ENCODE measurements around the gene EMSY. TPM values are rescaled to one million over a fixed set of nuclear protein-coding genes. Genes with fewer than 3 reads are reported as not detected.

EMSY gene
- total and polyA plus RNA-seq, 9 of the 15 experiments (the other 6 are each of a cell fraction or from before 2014, with no cell fraction given): 12.7 to 25.4 (median 17.9) TPM

GRCh38 chr11:76448506-76448905, 3.7 kb downstream of the EMSY start (continued):
- TF ChIP-seq CTCFL (IDR thresholded peaks at IDR 0.05; ENCODE audit: borderline replicate concordance, insufficient read depth, low read depth, low read length, poor library complexity, severe bottlenecking) (no peak), MYC (IDR thresholded peaks at IDR 0.05; ENCODE audit: low read depth, low read length) (no peak), MYC (CRISPR knock-in tag; IDR thresholded peaks at IDR 0.05; ENCODE audit: borderline replicate concordance, low read depth) (no peak)

GRCh38 chr11:76453248-76453647, 8.4 kb downstream of the EMSY start:
- Histone ChIP-seq H3K27ac (ENCODE audit: extremely low read depth, low read depth, low read length) (no peak overlapping the region), H3K79me2 (ENCODE audit: control insufficient read depth, insufficient read depth, low read length) (peaks cover 8% of the 10 kb centered on the region; the same call in 1 of the 3 replicates), H3K27me3 (ENCODE audit: control insufficient read depth in 2 of 2, insufficient read depth in 2 of 2, low read length in 2 of 2) (no peaks in the 10 kb centered on the region), H3K9me1 (ENCODE audit: control insufficient read depth, insufficient read depth, low read length) (no peaks in the 10 kb centered on the region), H3K4me2 (ENCODE audit: insufficient read depth, low read length) (no peak overlapping the region), H4K20me1 (replicated peaks; ENCODE audit: control insufficient read depth, insufficient read depth, low read length) (no peaks in the 10 kb centered on the region), H3K9me3 (replicated peaks; ENCODE audit: control insufficient read depth, insufficient read depth, low read depth, low read length) (no peaks in the 10 kb centered on the region), H3K9ac (ENCODE audit: insufficient read depth in 1 of 2, low read depth in 2 of 2, low read length in 2 of 2) (no peak overlapping the region), H3K36me3 (ENCODE audit: control insufficient read depth, insufficient read depth, low read length) (peaks cover 79% of the 10 kb centered on the region), H3K4me3 (no peak overlapping the region), H2AFZ (ENCODE audit: low read depth, low read length) (no peak overlapping the region), H3K4me1 (replicated peaks in 1 of 2; ENCODE audit: control insufficient read depth in 2 of 2, insufficient read depth in 2 of 2, low read length in 2 of 2) (no peaks in the 10 kb centered on the region)
- intact Hi-C loops (cut with micrococcal nuclease) (no loop called here), in situ Hi-C loops (cut with MboI) (no loop called here)
- WGBS (ENCODE audit: insufficient coverage, low coverage, missing lambda C conversion rate): 94% methylated on average over 6 of the region's 6 CpGs
- DNase-seq (ENCODE audit: extremely low read depth in 1 of 4, low spot score in 3 of 4): no peak
- no TSS peak for BruUV-seq (replicated peaks)
- ChIA-PET POLR2A (no interaction called here), CTCF (ENCODE audit: low intra/inter-chr PET ratio) (no interaction called here)
- ATAC-seq: no peak
- no peak for FAIRE-seq
- TF ChIP-seq CBFA2T2 (conservative IDR thresholded peaks at IDR 0.05) (no peak), FUS (optimal IDR thresholded peaks at IDR 0.05; ENCODE audit: low read depth, low read length) (no peak), THAP12 (CRISPR knock-in tag; IDR thresholded peaks at IDR 0.05) (no peak)

All from K562 (cell line).